T-cell (primary cell): ENCODE data around the gene PPP3CB. TPM values are rescaled to one million over a fixed set of nuclear protein-coding genes. Genes with fewer than 3 reads are reported as not detected.

Experiments
- ATAC-seq, 4 experiments: fragments of 200-7000 bp in 3 of 4; fragments of 150-1000 bp in 1 of 4; cut with Tn5 transposase; replicated peaks in 1 of 4; 1 replicate in 3 of 4; 2 replicates in 1 of 4; pipeline ENCODE4 v1.10.0; 2021; ENCODE audit warnings: moderate library complexity in 3 of 4, mild to moderate bottlenecking in 2 of 4, moderate number of reproducible peaks in 1 of 4
- CTCF ChIA-PET, 2 donors: fragments of 300-600 bp; sonication (Branson Sonifier 250); formaldehyde crosslinking; loops; one replicate each; lab custom pipeline; 2022; ENCODE audit warnings: antibody characterized with exemption in 2 of 2; lab: Charles Lee
- POLR2A ChIA-PET, 2 donors: fragments of 300-600 bp; sonication (Branson Sonifier 250); formaldehyde crosslinking; loops; one replicate each; lab custom pipeline; 2022; ENCODE audit warnings: antibody characterized with exemption in 2 of 2; lab: Charles Lee
- DNase-seq, 35 experiments: peaks; one replicate each; pipeline versions ENCODE4 v3.0.0 to v3.0.0-alpha.2; 2013 to 2023
- H3K27ac ChIP-seq: one replicate; pipeline ENCODE4 v1.5.1; 2013; ENCODE audit warnings: low read length
- H3K27me3 ChIP-seq, 2 experiments: replicated peaks in 1 of 2; 1 replicate in 1 of 2; 2 replicates in 1 of 2; pipeline versions ENCODE4 v1.6.1 to v1.7.0; 2013; ENCODE audit warnings: low read length in 1 of 2, mixed read lengths in 1 of 2; ENCODE audit not compliant: control insufficient read depth in 2 of 2, insufficient read depth in 2 of 2; ENCODE audit errors: extremely low read depth in 1 of 2
- H3K36me3 ChIP-seq, 2 donors: 1 replicate in 1 of 2; 2 replicates in 1 of 2; pipeline versions ENCODE4 v1.6.1 to v1.7.0; 2013; ENCODE audit warnings: low read length in 1 of 2; ENCODE audit not compliant: control insufficient read depth in 2 of 2, insufficient read depth in 1 of 2; ENCODE audit errors: extremely low read depth in 1 of 2
- H3K4me1 ChIP-seq, 2 experiments: 1 replicate in 1 of 2; 2 replicates in 1 of 2; pipeline versions ENCODE4 v1.6.1 to v1.7.0; 2013; ENCODE audit warnings: low read length in 2 of 2, mixed read lengths in 1 of 2; ENCODE audit not compliant: insufficient read depth in 2 of 2, control insufficient read depth in 1 of 2; ENCODE audit errors: extremely low read depth in 1 of 2
- H3K4me3 ChIP-seq, 2 donors: 1 replicate in 1 of 2; 2 replicates in 1 of 2; pipeline versions ENCODE4 v1.5.1 to v1.7.0; 2013; ENCODE audit warnings: mild to moderate bottlenecking in 2 of 2, low read length in 1 of 2, moderate library complexity in 1 of 2; ENCODE audit not compliant: control insufficient read depth in 1 of 2; ENCODE audit errors: extremely low read depth in 1 of 2
- H3K9me3 ChIP-seq: 2 replicates; pipeline ENCODE4 v1.7.0; 2013
- H3K27ac Mint-ChIP-seq, 2 donors: one replicate each; pipeline ENCODE4 v1.8.0; 2020 to 2021; ENCODE audit warnings: mild to moderate bottlenecking in 2 of 2, mixed read lengths in 2 of 2
- H3K27me3 Mint-ChIP-seq, 2 donors: one replicate each; pipeline ENCODE4 v1.8.0; 2021 to 2022; ENCODE audit warnings: mixed read lengths in 2 of 2
- H3K36me3 Mint-ChIP-seq: one replicate; pipeline ENCODE4 v1.8.0; 2021; ENCODE audit warnings: mixed read lengths
- H3K4me1 Mint-ChIP-seq, 3 donors: one replicate each; pipeline ENCODE4 v1.8.0; 2020 to 2022; ENCODE audit warnings: mixed read lengths in 3 of 3, mild to moderate bottlenecking in 1 of 3
- H3K4me3 Mint-ChIP-seq, 3 donors: one replicate each; pipeline ENCODE4 v1.8.0; 2020 to 2022; ENCODE audit warnings: mild to moderate bottlenecking in 3 of 3, mixed read lengths in 3 of 3, moderate library complexity in 3 of 3
- H3K9me3 Mint-ChIP-seq, 3 donors: one replicate each; pipeline ENCODE4 v1.8.0; 2020 to 2022; ENCODE audit warnings: mixed read lengths in 3 of 3
- WGBS: methylation state at CpG from one replicate; pipeline ENCODE4 v1.1.5; 2013; ENCODE audit warnings: missing lambda C conversion rate; ENCODE audit not compliant: insufficient coverage; 5-methylcytosine and 5-hydroxymethylcytosine counted together
- total RNA-seq, 35 experiments: library from RNA in 6 of 35; stranded (reverse) in 6 of 35; fragments of 120-200 nt in 1 of 35; gene quantifications; one replicate each; pipeline versions ENCODE4 v1.2.1 to v1.2.4 and lab custom pipeline; 2013 to 2026

Gene PPP3CB
- total RNA-seq, 5 donors from 2014 or later (not counting 1 experiment from before 2014, with no cell fraction given) = 35.5 to 39.5 (median 37.0) TPM

- H3K27me3 Mint-ChIP-seq = no peaks in the 10 kb centered on the region
- no CpG with 5 or more reads among the region's 3 CpGs for WGBS
- no peaks in the 10 kb centered on the region for H3K9me3 ChIP-seq
- no peak overlapping the region for H3K27ac Mint-ChIP-seq
- H3K4me3 Mint-ChIP-seq = no peak overlapping the region
- H3K36me3 Mint-ChIP-seq = peaks cover 46% of the 10 kb centered on the region
- H3K27me3 ChIP-seq = no peaks in the 10 kb centered on the region
- ATAC-seq (no peak), DNase-seq (no peak)
- CTCF ChIA-PET = no interaction called here
- H3K4me3 ChIP-seq = no peak overlapping the region
- H3K9me3 Mint-ChIP-seq = no peaks in the 10 kb centered on the region
- POLR2A ChIA-PET = no interaction called here
- peaks cover 0 to 5% (median 2%) of the 10 kb centered on the region in 3 donors for H3K4me1 Mint-ChIP-seq
- H3K36me3 ChIP-seq = peaks cover 7 to 67% of the 10 kb centered on the region in 2 donors
- H3K27ac ChIP-seq = no peak overlapping the region
- H3K4me1 ChIP-seq = no peaks in the 10 kb centered on the region
Observed at GRCh38 chr10:73471226-73471625, 24.6 kb downstream of the PPP3CB start.

DNA sequence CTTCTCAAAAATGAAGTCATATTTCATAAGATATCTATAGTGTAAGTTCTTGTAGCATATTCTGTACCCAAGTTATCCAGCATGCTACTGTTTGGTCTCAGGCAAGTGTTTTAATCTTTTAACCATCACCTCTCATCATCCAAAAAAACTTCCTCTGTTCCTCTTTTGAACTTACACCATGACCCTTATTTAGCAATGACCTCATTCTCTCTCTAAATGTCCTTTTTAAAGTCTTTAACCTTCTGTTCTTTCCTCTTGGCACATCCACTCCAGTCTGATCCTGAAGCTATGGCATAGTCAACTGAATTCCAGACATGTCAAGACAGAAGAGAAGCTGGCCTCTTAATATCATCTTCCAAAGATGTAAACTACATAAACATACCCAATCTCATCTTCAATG is 26.2 kb downstream of the PPP3CB start:
- H3K9me3 Mint-ChIP-seq = no peaks in the 10 kb centered on the region
- Histone ChIP-seq H3K4me3 (no peak overlapping the region), H3K27ac (no peak overlapping the region), H3K36me3 (peaks cover 14 to 65% of the 10 kb centered on the region in 2 donors), H3K9me3 (no peaks in the 10 kb centered on the region), H3K4me1 (no peaks in the 10 kb centered on the region), H3K27me3 (no peaks in the 10 kb centered on the region)
- DNase-seq (no peak), ATAC-seq (no peak)
- H3K36me3 Mint-ChIP-seq = peaks cover 49% of the 10 kb centered on the region
- ChIA-PET CTCF (no interaction called here), POLR2A (interaction anchor here in 1 of 2 donors (0.6 kb wide), 1 partner anchor 59 kb away, joined by 3 read pairs; no protein-coding TSS in a partner anchor)
- H3K4me3 Mint-ChIP-seq = no peak overlapping the region
- H3K4me1 Mint-ChIP-seq = peaks cover 0 to 5% (median 2%) of the 10 kb centered on the region in 3 donors
- no peaks in the 10 kb centered on the region for H3K27me3 Mint-ChIP-seq
- H3K27ac Mint-ChIP-seq = peak overlapping the region in 1 of 2 donors; percentile 19

DNA sequence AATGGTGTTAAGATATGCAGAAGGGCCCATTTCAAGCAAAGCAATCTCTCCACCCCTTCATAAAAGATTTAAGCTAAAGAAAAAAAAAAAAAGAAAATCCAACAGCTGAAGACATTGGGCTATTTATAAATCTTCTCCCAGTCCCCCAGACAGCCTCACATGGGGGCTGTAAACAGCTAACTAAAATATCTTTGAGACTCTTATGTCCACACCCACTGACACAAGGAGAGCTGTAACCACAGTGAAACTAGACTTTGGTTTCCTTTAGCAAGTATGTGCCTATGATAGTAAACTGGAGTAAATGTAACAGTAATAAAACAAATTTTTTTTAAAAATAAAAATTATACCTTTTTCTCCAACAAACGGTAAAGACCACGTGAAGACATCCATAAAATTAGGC is 28.6 kb downstream of the PPP3CB start:
- Histone ChIP-seq H3K27ac (no peak overlapping the region), H3K36me3 (peaks cover 8 to 55% of the 10 kb centered on the region in 2 donors), H3K4me1 (no peaks in the 10 kb centered on the region), H3K27me3 (no peaks in the 10 kb centered on the region), H3K4me3 (no peak overlapping the region), H3K9me3 (no peaks in the 10 kb centered on the region)
- Mint-ChIP-seq H3K9me3 (no peaks in the 10 kb centered on the region), H3K4me3 (no peak overlapping the region), H3K27me3 (no peaks in the 10 kb centered on the region), H3K27ac (no peak overlapping the region), H3K36me3 (peaks cover 51% of the 10 kb centered on the region), H3K4me1 (peaks cover 0 to 4% (median 2%) of the 10 kb centered on the region in 3 donors)
- ChIA-PET POLR2A (interaction anchor here in 1 of 2 donors (0.7 kb wide), 1 partner anchor 28 kb away, joined by 3 read pairs; the partner anchor contains the start of gene PPP3CB), CTCF (no interaction called here)
- ATAC-seq (no peak), DNase-seq (no peak)
- WGBS = no CpG with 5 or more reads among the region's 2 CpGs

GRCh38 chr10:73465978-73466726 is 29.7 kb downstream of the PPP3CB start:
- H3K4me3 Mint-ChIP-seq = no peak overlapping the region
- H3K9me3 Mint-ChIP-seq = no peaks in the 10 kb centered on the region
- peaks cover 47% of the 10 kb centered on the region for H3K36me3 Mint-ChIP-seq
- no peak for DNase-seq
- Histone ChIP-seq H3K36me3 (peaks cover 7 to 47% of the 10 kb centered on the region in 2 donors), H3K9me3 (no peaks in the 10 kb centered on the region), H3K4me3 (no peak overlapping the region), H3K27me3 (no peaks in the 10 kb centered on the region), H3K27ac (no peak overlapping the region), H3K4me1 (no peaks in the 10 kb centered on the region)
- H3K27me3 Mint-ChIP-seq = no peaks in the 10 kb centered on the region
- H3K4me1 Mint-ChIP-seq = peaks cover 0 to 4% (median 0%) of the 10 kb centered on the region in 3 donors
- ChIA-PET CTCF (no interaction called here), POLR2A (no interaction called here)
- ATAC-seq = no peak
- no CpG with 5 or more reads among the region's 2 CpGs for WGBS
- H3K27ac Mint-ChIP-seq = no peak overlapping the region

GRCh38 chr10:73460897-73461296 is 34.9 kb downstream of the PPP3CB start:
- H3K27me3 Mint-ChIP-seq = no peaks in the 10 kb centered on the region
- H3K4me3 Mint-ChIP-seq = no peak overlapping the region
- peaks cover 10 to 19% of the 10 kb centered on the region in 2 donors for H3K36me3 ChIP-seq
- H3K4me1 ChIP-seq = no peaks in the 10 kb centered on the region
- H3K9me3 ChIP-seq = no peaks in the 10 kb centered on the region
- WGBS = 100% methylated on average over 2 of the region's 4 CpGs
- H3K27ac Mint-ChIP-seq = peak overlapping the region in 1 of 2 donors; percentile 58
- DNase-seq = no peak
- ChIA-PET CTCF (no interaction called here), POLR2A (no interaction called here)
- no peak overlapping the region for H3K27ac ChIP-seq
- no peak overlapping the region for H3K4me3 ChIP-seq
- H3K9me3 Mint-ChIP-seq = no peaks in the 10 kb centered on the region
- no peak for ATAC-seq
- H3K4me1 Mint-ChIP-seq = peaks cover 0 to 3% (median 2%) of the 10 kb centered on the region in 3 donors
- peaks cover 37% of the 10 kb centered on the region for H3K36me3 Mint-ChIP-seq
- H3K27me3 ChIP-seq = no peaks in the 10 kb centered on the region

DNA sequence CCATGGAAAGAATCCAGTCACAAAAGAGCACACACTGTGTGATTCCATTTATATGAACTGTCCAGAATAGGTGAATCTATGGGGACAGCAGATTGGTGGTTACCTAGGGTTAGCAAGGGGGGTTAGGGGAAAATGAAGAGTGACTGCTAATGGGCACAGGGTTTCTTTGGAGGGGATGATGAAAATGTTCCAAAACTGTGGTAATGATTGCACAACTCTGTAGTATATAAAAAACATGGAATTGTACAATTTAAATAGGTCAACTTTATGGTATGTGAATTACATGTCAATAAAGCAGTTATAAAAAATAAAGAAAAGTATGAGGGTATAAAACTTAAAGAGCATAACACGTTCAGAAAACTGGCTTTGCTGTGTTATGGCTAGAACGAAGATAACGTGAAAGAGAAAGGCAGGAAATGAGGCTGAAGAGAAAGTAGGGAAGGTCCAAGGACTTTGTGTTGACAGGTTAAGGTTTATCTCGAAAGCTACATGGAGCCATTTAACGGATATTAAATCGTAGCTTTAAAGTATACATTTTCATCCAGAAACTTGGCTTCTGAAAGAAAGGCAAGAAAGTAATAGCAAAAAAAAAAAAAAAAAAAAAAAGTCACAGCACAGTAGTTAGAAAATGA is 36.0 kb downstream of the PPP3CB start:
- Histone ChIP-seq H3K36me3 (peaks cover 5 to 10% of the 10 kb centered on the region in 2 donors), H3K4me1 (no peaks in the 10 kb centered on the region), H3K27me3 (no peaks in the 10 kb centered on the region), H3K27ac (no peak overlapping the region), H3K9me3 (no peaks in the 10 kb centered on the region), H3K4me3 (no peak overlapping the region)
- H3K4me3 Mint-ChIP-seq = no peak overlapping the region
- peaks cover 32% of the 10 kb centered on the region for H3K36me3 Mint-ChIP-seq
- ATAC-seq (no peak), DNase-seq (no peak)
- WGBS = 90% methylated on average over 3 of the region's 6 CpGs
- no peaks in the 10 kb centered on the region for H3K27me3 Mint-ChIP-seq
- ChIA-PET POLR2A (interaction anchor here in 1 of 2 donors (0.6 kb wide), 1 partner anchor 259 kb away, joined by 6 read pairs; no protein-coding TSS in a partner anchor), CTCF (no interaction called here)
- no peak overlapping the region for H3K27ac Mint-ChIP-seq
- H3K4me1 Mint-ChIP-seq = peaks cover 0 to 3% (median 2%) of the 10 kb centered on the region in 3 donors
- no peaks in the 10 kb centered on the region for H3K9me3 Mint-ChIP-seq
